Measurements from ENCODE around the gene LHX2. TPM values are rescaled to one million over a fixed set of nuclear protein-coding genes. Genes with fewer than 3 reads are reported as not detected.
A peak's percentile ranks its signal among the peaks of the same experiment; 100 is the strongest.

LHX2 gene
- total RNA-seq, 1 experiment from 2014 or later: not detected

GRCh38 chr9:124030969-124031451 lies 19.4 kb downstream of the LHX2 start:
- no peak overlapping the region for H2AFZ ChIP-seq (ENCODE audit: low read length)
- no peaks in the 10 kb centered on the region for H3K79me2 ChIP-seq (ENCODE audit: low read length)
- no peak overlapping the region for H3K27ac ChIP-seq (ENCODE audit: low read length)
- no peak overlapping the region for H3K9ac ChIP-seq (ENCODE audit: low read length)
- H3K9me3 ChIP-seq (ENCODE audit: low read length): no peaks in the 10 kb centered on the region
- H3K4me1 ChIP-seq (ENCODE audit: low read length): peaks cover 5% of the 10 kb centered on the region; the same call in 1 of the 2 replicates
- H3K36me3 ChIP-seq (ENCODE audit: insufficient read depth, low read length): no peaks in the 10 kb centered on the region
- H3K9me2 ChIP-seq (replicated peaks; ENCODE audit: insufficient read depth, low read length): no peaks in the 10 kb centered on the region
- no peaks in the 10 kb centered on the region for H3K27me3 ChIP-seq (ENCODE audit: low read length)
- H3K4me3 ChIP-seq (ENCODE audit: low read length): no peak overlapping the region
- DNase-seq: no peak
- no peaks in the 10 kb centered on the region for H4K20me1 ChIP-seq (ENCODE audit: insufficient read depth, low read depth, low read length)
- peak overlapping the region; percentile 11 for H3K4me2 ChIP-seq (ENCODE audit: low read depth, low read length, poor library complexity, severe bottlenecking)

- no peaks in the 10 kb centered on the region for H3K36me3 ChIP-seq (ENCODE audit: insufficient read depth, low read length)
- H3K27ac ChIP-seq (ENCODE audit: low read length): no peak overlapping the region
- no peaks in the 10 kb centered on the region for H3K9me3 ChIP-seq (ENCODE audit: low read length)
- H3K4me2 ChIP-seq (ENCODE audit: low read depth, low read length, poor library complexity, severe bottlenecking): no peak overlapping the region
- peaks cover 5% of the 10 kb centered on the region; the same call in 1 of the 2 replicates for H3K4me1 ChIP-seq (ENCODE audit: low read length)
- no peaks in the 10 kb centered on the region for H3K9me2 ChIP-seq (replicated peaks; ENCODE audit: insufficient read depth, low read length)
- DNase-seq: no peak
- no peak overlapping the region for H3K9ac ChIP-seq (ENCODE audit: low read length)
- H2AFZ ChIP-seq (ENCODE audit: low read length): no peak overlapping the region
- H4K20me1 ChIP-seq (ENCODE audit: insufficient read depth, low read depth, low read length): no peaks in the 10 kb centered on the region
- H3K79me2 ChIP-seq (ENCODE audit: low read length): no peaks in the 10 kb centered on the region
- no peaks in the 10 kb centered on the region for H3K27me3 ChIP-seq (ENCODE audit: low read length)
- H3K4me3 ChIP-seq (ENCODE audit: low read length): no peak overlapping the region
Measured at GRCh38 chr9:124032247-124032646, 20.7 kb downstream of the LHX2 start.

DNA sequence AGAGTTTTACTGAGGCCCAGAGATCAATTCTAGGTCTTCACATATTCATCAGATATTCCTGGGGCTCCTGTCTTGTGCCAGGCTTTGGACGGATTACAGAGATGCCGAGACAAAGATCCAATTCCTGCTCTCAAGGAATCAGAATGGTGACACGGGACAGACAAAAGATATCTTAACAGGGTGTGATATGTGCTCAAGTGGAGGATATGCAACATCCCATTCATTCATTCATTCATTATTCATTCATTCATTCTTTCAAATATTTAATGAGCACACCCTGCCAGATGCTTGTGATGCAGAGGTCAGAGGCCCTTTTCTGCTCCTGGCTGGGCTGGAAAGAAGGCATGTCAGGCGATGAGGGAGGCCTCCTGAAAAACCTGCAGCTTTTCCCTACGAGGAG lies 21.8 kb downstream of the LHX2 start:
- no peak overlapping the region for H3K4me3 ChIP-seq (ENCODE audit: low read length)

DNA sequence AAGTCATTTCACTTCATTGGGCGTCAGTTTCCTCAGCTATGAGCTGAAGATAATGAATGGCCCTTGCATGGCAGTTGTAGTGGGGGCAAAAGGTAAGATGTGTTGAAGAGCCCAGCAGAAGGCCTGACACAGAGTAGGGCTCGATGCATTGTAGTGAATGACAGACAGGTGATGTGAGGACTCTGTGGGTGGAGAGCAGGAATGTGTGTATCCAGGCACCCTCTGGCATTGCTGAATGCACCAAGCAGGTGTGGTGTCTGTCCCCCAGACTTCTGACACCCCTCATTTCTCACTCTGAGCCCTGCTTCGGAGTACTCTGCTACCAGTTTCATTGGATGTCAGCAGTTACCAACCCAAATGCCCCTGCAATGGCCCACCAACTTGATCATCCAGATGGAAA lies 22.4 kb downstream of the LHX2 start:
- Histone ChIP-seq H3K27me3 (ENCODE audit: low read length) (no peaks in the 10 kb centered on the region), H3K9ac (ENCODE audit: low read length) (no peak overlapping the region), H4K20me1 (ENCODE audit: insufficient read depth, low read depth, low read length) (no peaks in the 10 kb centered on the region), H3K4me1 (ENCODE audit: low read length) (peaks cover 5% of the 10 kb centered on the region; the same call in 1 of the 2 replicates), H3K4me3 (ENCODE audit: low read length) (no peak overlapping the region), H3K9me2 (replicated peaks; ENCODE audit: insufficient read depth, low read length) (no peaks in the 10 kb centered on the region), H3K79me2 (ENCODE audit: low read length) (no peaks in the 10 kb centered on the region), H3K27ac (ENCODE audit: low read length) (no peak overlapping the region), H2AFZ (ENCODE audit: low read length) (no peak overlapping the region), H3K4me2 (ENCODE audit: low read depth, low read length, poor library complexity, severe bottlenecking) (no peak overlapping the region), H3K9me3 (ENCODE audit: low read length) (no peaks in the 10 kb centered on the region), H3K36me3 (ENCODE audit: insufficient read depth, low read length) (no peaks in the 10 kb centered on the region)
- DNase-seq: no peak

More for the DNA sequence above, 21.8 kb downstream of the LHX2 start:
- H4K20me1 ChIP-seq (ENCODE audit: insufficient read depth, low read depth, low read length): no peaks in the 10 kb centered on the region
- H3K9ac ChIP-seq (ENCODE audit: low read length): no peak overlapping the region
- H3K4me1 ChIP-seq (ENCODE audit: low read length): peaks cover 5% of the 10 kb centered on the region; the same call in 1 of the 2 replicates
- no peak for DNase-seq
- no peaks in the 10 kb centered on the region for H3K9me2 ChIP-seq (replicated peaks; ENCODE audit: insufficient read depth, low read length)
- H3K27ac ChIP-seq (ENCODE audit: low read length): no peak overlapping the region
- no peaks in the 10 kb centered on the region for H3K27me3 ChIP-seq (ENCODE audit: low read length)
- no peaks in the 10 kb centered on the region for H3K36me3 ChIP-seq (ENCODE audit: insufficient read depth, low read length)
- H3K79me2 ChIP-seq (ENCODE audit: low read length): no peaks in the 10 kb centered on the region
- no peaks in the 10 kb centered on the region for H3K9me3 ChIP-seq (ENCODE audit: low read length)
- no peak overlapping the region for H2AFZ ChIP-seq (ENCODE audit: low read length)
- no peak overlapping the region for H3K4me2 ChIP-seq (ENCODE audit: low read depth, low read length, poor library complexity, severe bottlenecking)

DNA sequence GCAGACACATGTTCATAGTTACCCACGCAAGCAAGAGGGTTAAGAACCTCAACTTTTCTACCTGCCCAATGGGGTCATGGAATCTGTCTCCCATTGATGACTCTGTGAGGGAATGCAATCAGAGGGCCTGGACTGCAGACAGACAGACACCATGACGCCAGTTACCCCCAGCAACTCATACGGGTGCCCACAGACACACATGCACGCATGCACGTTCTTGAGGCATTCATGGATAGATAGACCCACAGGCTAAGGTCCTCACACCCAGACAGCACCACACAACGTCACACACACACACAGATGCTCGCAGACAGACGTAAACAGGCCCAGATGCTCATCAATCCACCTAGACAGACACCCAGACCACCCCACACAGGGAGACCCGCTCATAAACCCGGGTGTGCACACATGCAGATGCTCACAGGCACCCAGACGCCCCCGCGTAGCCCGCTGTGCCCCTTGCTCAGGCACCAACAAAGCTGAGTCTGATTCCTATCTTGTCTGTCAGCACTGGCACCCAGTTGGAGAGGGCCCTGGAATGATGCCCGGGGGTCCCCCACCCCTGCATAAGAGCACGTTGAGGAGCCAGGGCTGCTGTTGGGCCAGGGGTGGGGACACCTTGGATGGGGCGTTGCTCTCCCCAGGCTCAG lies 23.6 kb downstream of the LHX2 start:
- no peaks in the 10 kb centered on the region for H3K9me2 ChIP-seq (replicated peaks; ENCODE audit: insufficient read depth, low read length)
- no peak overlapping the region for H2AFZ ChIP-seq (ENCODE audit: low read length)
- no peaks in the 10 kb centered on the region for H3K36me3 ChIP-seq (ENCODE audit: insufficient read depth, low read length)
- H3K4me2 ChIP-seq (ENCODE audit: low read depth, low read length, poor library complexity, severe bottlenecking): no peak overlapping the region
- H4K20me1 ChIP-seq (ENCODE audit: insufficient read depth, low read depth, low read length): no peaks in the 10 kb centered on the region
- peaks cover 5% of the 10 kb centered on the region; the same call in 1 of the 2 replicates for H3K4me1 ChIP-seq (ENCODE audit: low read length)
- no peak overlapping the region for H3K9ac ChIP-seq (ENCODE audit: low read length)
- no peak overlapping the region for H3K4me3 ChIP-seq (ENCODE audit: low read length)
- DNase-seq: no peak
- no peak overlapping the region for H3K27ac ChIP-seq (ENCODE audit: low read length)
- H3K9me3 ChIP-seq (ENCODE audit: low read length): no peaks in the 10 kb centered on the region
- H3K27me3 ChIP-seq (ENCODE audit: low read length): no peaks in the 10 kb centered on the region
- no peaks in the 10 kb centered on the region for H3K79me2 ChIP-seq (ENCODE audit: low read length)

DNA sequence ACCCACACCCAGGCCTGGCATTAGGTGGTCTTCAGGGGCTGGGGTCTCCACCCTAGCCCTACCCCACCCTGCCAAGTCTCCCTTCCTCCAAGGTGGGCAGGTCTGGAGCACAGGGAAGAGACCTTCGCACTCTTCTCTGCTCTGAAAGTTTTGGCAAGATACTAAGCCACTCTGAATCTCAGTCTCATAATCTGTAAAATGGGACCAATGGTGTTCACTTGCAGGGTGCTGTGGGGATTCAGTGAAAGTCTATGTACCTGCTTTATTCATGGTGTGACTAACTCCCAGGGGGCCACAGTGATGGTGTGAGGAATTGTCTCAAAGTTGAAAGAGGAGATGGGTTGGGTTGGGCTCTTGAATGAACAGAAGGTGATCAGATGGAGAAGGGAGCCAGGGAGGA lies 25.0 kb downstream of the LHX2 start:
- Histone ChIP-seq H3K36me3 (ENCODE audit: insufficient read depth, low read length) (no peaks in the 10 kb centered on the region), H3K4me3 (ENCODE audit: low read length) (no peak overlapping the region), H3K27ac (ENCODE audit: low read length) (no peak overlapping the region), H3K4me1 (ENCODE audit: low read length) (peaks cover 5% of the 10 kb centered on the region), H4K20me1 (ENCODE audit: insufficient read depth, low read depth, low read length) (no peaks in the 10 kb centered on the region), H3K79me2 (ENCODE audit: low read length) (no peaks in the 10 kb centered on the region), H3K9me2 (replicated peaks; ENCODE audit: insufficient read depth, low read length) (no peaks in the 10 kb centered on the region), H3K27me3 (ENCODE audit: low read length) (no peaks in the 10 kb centered on the region), H3K9me3 (ENCODE audit: low read length) (no peaks in the 10 kb centered on the region), H3K4me2 (ENCODE audit: low read depth, low read length, poor library complexity, severe bottlenecking) (no peak overlapping the region), H3K9ac (ENCODE audit: low read length) (no peak overlapping the region), H2AFZ (ENCODE audit: low read length) (no peak overlapping the region)
- DNase-seq: no peak

DNA sequence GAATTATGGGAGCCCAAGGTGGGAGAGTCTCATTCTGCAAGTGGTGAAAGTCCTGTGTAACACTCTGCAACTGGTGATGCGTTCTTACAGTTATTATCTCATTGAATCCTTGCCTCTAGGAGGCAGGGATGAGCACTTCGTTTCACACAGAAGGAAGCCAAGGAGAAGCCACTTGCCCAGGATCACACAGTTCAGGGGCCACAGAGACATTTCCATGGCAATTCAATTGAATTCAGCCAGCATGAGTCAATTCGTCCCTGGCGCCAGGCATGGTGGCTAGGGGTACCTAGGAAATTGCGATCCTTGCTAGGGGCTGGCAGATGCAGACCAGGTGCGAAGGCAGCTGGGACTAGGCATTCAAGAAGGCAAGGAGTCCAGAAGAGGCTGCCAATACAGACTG lies 26.2 kb downstream of the LHX2 start:
- H3K4me2 ChIP-seq (ENCODE audit: low read depth, low read length, poor library complexity, severe bottlenecking): no peak overlapping the region
- H2AFZ ChIP-seq (ENCODE audit: low read length): no peak overlapping the region
- H3K27me3 ChIP-seq (ENCODE audit: low read length): no peaks in the 10 kb centered on the region

GRCh38 chr9:124038239-124038638 lies 26.7 kb downstream of the LHX2 start:
- H3K27me3 ChIP-seq (ENCODE audit: low read length): no peaks in the 10 kb centered on the region
- no peak for DNase-seq
- no peak overlapping the region for H3K27ac ChIP-seq (ENCODE audit: low read length)
- H3K4me1 ChIP-seq (ENCODE audit: low read length): peaks cover 5% of the 10 kb centered on the region
- H3K4me2 ChIP-seq (ENCODE audit: low read depth, low read length, poor library complexity, severe bottlenecking): no peak overlapping the region
- H3K36me3 ChIP-seq (ENCODE audit: insufficient read depth, low read length): no peaks in the 10 kb centered on the region
- H3K9ac ChIP-seq (ENCODE audit: low read length): no peak overlapping the region
- no peaks in the 10 kb centered on the region for H3K9me3 ChIP-seq (ENCODE audit: low read length)
- H3K9me2 ChIP-seq (replicated peaks; ENCODE audit: insufficient read depth, low read length): no peaks in the 10 kb centered on the region
- H3K79me2 ChIP-seq (ENCODE audit: low read length): no peaks in the 10 kb centered on the region
- no peaks in the 10 kb centered on the region for H4K20me1 ChIP-seq (ENCODE audit: insufficient read depth, low read depth, low read length)
- no peak overlapping the region for H3K4me3 ChIP-seq (ENCODE audit: low read length)
- no peak overlapping the region for H2AFZ ChIP-seq (ENCODE audit: low read length)

More for the DNA sequence above, 26.2 kb downstream of the LHX2 start:
- Histone ChIP-seq H4K20me1 (ENCODE audit: insufficient read depth, low read depth, low read length) (no peaks in the 10 kb centered on the region), H3K79me2 (ENCODE audit: low read length) (no peaks in the 10 kb centered on the region), H3K36me3 (ENCODE audit: insufficient read depth, low read length) (no peaks in the 10 kb centered on the region), H3K4me3 (ENCODE audit: low read length) (no peak overlapping the region), H3K9me2 (replicated peaks; ENCODE audit: insufficient read depth, low read length) (no peaks in the 10 kb centered on the region), H3K9ac (ENCODE audit: low read length) (no peak overlapping the region), H3K4me1 (ENCODE audit: low read length) (peaks cover 5% of the 10 kb centered on the region), H3K27ac (ENCODE audit: low read length) (no peak overlapping the region), H3K9me3 (ENCODE audit: low read length) (no peaks in the 10 kb centered on the region)
- DNase-seq: no peak
